Activated CD8-positive, alpha-beta memory T cell treated with anti-CD3 and anti-CD28 coated beads, Interleukin-2, amount 50 U/mL, for 4 hours (primary cell): ENCODE measurements around the gene ZNF841.
"Not testable (repeated sequence)": the region's sequence is repeated elsewhere in the genome, so short reads cannot be mapped to it uniquely, and the experiment has no call there.

ENCODE experiments used
- DNase-seq: peaks from one replicate; pipeline ENCODE4 v3.0.0-alpha.2; 2020

ZNF841 gene

DNA sequence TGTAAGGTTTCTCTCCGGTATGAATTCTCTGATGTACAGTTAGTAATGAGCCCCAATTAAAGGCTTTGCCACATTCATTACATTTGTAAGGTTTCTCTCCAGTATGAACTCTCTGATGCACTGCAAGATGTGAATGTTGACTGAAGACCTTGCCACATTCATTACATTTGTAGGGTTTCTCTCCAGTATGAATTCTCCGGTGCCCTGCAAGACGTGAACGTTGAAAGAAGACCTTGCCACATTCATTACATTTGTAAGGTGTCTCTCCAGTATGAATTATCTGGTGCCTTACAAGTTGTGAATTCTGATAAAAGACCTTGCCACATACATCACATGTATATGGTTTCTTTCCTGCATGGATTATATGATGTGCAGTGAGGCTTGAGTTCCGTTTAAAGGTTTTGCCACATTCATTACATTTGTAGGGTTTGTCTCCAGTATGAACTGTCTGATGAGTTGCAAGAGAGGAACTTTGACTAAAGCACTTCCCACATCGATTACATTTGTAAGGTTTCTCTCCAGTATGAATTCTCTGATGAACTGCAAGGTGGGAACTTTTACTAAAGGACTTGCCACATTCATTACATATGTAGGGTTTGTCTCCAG lies 29.2 kb downstream of the ZNF841 start:
- no peak for DNase-seq

GRCh38 chr19:52065399-52065798 lies 30.2 kb downstream of the ZNF841 start:
- DNase-seq = no peak

GRCh38 chr19:52056480-52056879 lies 39.1 kb downstream of the ZNF841 start:
- not testable (repeated sequence) for DNase-seq

- not testable (repeated sequence) for DNase-seq
Observed at GRCh38 chr19:52051736-52052135, 43.8 kb downstream of the ZNF841 start.

DNA sequence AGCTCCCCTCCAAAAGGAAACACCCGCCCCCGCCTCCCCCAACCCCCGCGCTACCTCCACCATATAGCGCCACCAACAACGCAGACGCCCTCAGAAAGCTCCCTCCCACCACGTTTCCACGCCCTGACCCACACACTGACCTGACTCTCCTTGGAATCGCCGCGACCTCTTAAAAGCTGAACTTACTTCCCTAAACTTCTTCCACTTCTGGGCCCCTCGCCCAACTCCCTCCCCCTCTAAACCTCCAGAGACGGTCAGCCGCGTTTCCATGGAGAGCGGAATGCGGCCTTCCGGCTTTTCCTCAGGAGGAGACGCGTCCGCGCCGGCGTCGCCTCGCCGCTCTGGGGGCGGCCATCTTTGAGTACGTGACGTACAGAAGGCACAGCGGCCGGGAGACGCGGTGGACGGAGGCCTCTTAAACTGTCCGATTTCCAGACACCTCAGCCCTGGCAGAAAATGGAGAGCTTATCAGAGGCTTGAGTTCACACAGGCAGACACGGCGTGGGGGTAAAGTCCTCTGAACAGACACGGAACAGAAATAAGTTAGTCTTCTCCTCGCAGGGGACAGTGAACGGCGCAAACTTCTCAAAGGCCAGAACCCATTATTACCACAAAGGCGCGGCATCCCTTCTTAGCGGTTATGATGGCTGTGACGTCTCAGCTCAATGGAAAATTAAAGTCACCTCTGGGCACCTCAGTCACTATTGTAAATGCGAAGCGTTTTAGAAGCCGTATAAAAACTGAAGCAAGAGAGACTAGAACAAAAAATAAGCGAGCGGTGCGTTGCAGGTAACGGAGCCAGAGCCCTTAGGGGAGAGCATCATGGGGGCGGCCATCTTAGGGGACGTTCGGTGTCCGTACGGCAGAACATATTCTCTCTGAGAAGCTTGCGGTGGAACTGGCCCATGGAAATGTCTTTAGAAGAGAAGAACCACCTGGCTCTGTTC lies 46.7 kb downstream of the ZNF841 start, which contains the start of gene ZNF432:
TSS of gene ZNF432 (minus strand) at position 284 of the 947 bp plus-strand sequence. CDS start 1,970 bp downstream, outside the sequence.
- DNase-seq = peak; percentile 83

- no peak for DNase-seq
Observed at GRCh38 chr19:52039169-52039568, 56.4 kb downstream of the ZNF841 start.

DNA sequence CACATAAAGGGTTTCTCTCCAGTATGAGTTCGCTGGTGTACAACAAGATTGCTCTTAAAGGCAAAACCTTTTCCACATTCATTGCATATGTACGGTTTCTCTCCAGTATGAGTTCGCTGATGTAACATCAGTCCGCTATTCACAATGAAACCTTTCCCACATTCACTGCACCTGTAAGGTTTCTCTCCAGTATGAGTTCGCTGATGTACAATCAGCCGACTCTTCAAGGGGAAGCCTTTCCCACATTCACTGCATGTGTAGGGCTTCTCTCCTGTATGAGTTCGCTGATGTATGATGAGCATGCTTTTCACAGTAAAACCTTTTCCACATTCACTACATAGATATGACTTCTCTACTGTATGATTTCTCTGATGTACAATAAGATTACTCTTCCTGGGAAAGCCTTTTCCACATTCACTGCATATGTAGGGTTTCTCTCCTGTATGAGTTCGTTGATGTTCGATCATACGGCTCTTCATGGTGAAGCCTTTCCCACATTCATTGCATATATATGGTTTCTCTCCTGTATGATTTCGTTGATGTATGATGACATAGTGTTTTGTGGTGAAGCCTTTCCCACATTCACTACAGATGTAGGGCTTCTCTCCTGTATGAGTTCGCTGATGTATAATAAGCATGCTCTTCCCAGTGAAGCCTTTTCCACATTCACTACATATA lies 61.4 kb downstream of the ZNF841 start:
- DNase-seq = no peak

- no peak for DNase-seq
Observed at GRCh38 chr19:52028780-52029123, 66.8 kb downstream of the ZNF841 start.

DNA sequence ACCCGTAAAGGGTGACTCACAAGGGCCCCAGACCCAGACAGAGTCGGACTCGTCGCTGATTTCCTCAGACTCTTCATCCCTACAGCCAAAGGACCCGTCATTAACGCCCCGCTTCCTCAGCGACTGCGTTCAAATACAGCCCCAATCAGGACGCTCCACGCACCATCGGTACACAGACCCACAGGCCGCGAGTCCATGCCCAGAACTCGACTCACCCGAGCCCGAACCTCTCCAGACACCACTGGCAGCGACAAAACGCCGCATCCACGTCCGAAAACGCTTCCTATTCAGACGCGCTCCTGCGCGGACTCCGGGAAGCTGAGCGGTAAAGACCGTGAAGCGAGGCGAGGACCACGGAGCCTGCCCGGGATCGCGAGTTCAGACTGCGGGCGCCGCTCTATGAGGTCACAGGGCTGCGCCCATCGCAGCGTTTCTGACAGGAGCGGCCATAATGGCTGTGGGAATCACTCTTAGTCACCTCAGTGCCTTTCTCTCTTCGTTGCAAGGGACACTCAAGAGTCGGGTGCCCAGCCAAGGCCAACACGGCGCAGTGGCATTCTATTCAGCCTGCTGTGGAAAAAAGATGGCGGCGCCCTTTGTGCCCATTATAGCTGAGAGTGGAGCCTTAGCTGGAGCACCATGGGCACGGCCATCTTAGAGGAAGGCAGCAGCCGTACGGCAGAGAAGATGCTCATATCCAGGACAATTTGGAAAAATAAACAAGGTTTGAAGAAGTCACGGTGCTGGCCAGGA lies 67.4 kb downstream of the ZNF841 start, which contains the start of gene ZNF614:
TSS of gene ZNF614 (minus strand) at position 353 of the 753 bp plus-strand sequence. CDS start 2,634 bp downstream, outside the sequence.
- peak; percentile 88 for DNase-seq

DNA sequence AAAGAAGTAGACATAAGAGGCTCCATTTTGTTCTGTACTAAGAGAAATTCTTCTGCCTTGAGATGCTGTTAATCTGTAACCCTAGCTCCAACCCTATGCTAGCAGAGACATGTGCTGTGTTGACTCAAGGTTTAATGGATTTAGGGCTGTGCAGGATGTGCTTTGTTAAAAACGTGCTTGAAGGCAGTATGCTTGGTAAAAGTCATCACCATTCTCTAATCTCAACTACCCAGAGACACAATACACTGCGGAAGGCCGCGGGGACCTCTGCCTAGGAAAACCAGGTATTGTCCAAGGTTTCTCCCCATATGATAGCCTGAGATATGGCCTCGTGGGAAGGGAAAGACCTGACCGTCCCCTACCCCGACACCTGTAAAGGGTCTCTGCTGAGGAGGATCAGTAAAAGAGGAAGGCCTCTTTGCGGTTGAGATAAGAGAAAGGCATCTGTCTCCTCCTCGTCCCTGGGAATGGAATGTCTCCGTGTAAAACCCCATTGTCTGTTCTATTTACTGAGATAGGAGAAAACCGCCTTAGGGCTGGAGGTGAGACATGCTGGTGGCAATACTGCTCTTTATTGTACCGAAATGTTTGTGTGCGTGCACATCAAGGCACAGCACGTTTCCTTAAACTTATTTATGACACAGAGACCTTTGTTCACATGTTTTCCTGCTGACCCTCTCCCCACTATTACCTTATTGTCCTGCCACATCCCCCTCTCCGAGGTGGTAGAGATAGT lies 69.1 kb downstream of the ZNF841 start:
- DNase-seq = not testable (repeated sequence)

- not testable (repeated sequence) for DNase-seq
Observed at GRCh38 chr19:52024478-52024877, 71.1 kb downstream of the ZNF841 start.

DNA sequence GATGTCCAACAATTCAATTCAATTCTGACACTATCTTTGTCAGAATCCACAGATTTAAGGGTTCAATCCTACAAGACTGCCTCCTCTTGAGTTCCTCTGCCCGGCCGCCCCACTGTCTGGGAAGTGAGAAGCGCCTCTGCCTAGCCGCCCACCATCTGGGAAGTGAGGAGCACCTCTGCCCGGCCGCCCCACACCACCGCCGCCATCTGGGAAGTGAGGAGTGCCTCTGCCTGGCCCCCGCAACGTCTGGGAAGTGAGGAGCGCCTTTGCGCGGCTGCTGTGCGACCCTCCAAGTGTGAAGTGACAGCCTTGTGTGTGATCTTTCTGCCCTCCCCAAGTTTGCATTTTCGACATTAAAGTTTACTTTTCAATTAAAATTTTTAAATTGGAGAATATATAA lies 73.4 kb downstream of the ZNF841 start:
- DNase-seq = no peak

GRCh38 chr19:52020506-52020905 lies 75.1 kb downstream of the ZNF841 start:
- no peak for DNase-seq
